Ectodermal cell (in vitro differentiated cells): Measurements from ENCODE around the gene PDHX.
"Not testable (repeated sequence)": the region's sequence is repeated elsewhere in the genome, so short reads cannot be mapped to it uniquely, and the experiment has no call there.

Source experiments
- H3K27ac ChIP-seq: 2 replicates; pipeline ENCODE4 v1.7.0; 2013; ENCODE audit warnings: mild to moderate bottlenecking, low read depth, low read length; ENCODE audit not compliant: insufficient read depth, poor library complexity, severe bottlenecking
- H3K27me3 ChIP-seq: 2 replicates; pipeline ENCODE4 v1.7.0; 2013; ENCODE audit warnings: mild to moderate bottlenecking, low read length; ENCODE audit not compliant: insufficient read depth, control insufficient read depth, poor library complexity, severe bottlenecking
- H3K36me3 ChIP-seq: one replicate; pipeline ENCODE4 v1.7.0; 2013; ENCODE audit warnings: low read length; ENCODE audit not compliant: control insufficient read depth, insufficient read depth
- H3K4me1 ChIP-seq: one replicate; pipeline ENCODE4 v1.7.0; 2013; ENCODE audit warnings: low read length; ENCODE audit not compliant: control insufficient read depth, insufficient read depth
- H3K4me3 ChIP-seq: 2 replicates; pipeline ENCODE4 v1.7.0; 2013; ENCODE audit warnings: low read depth, low read length, control low read depth; ENCODE audit not compliant: insufficient read depth
- H3K9me3 ChIP-seq: 2 replicates; pipeline ENCODE4 v1.7.0; 2013; ENCODE audit warnings: mild to moderate bottlenecking, low read length, moderate library complexity; ENCODE audit not compliant: control insufficient read depth
- WGBS, 2 experiments: methylation state at CpG; one replicate each; pipeline ENCODE4 v1.1.7; 2013; ENCODE audit warnings: missing lambda C conversion rate in 2 of 2; 5-methylcytosine and 5-hydroxymethylcytosine counted together

Gene PDHX

DNA sequence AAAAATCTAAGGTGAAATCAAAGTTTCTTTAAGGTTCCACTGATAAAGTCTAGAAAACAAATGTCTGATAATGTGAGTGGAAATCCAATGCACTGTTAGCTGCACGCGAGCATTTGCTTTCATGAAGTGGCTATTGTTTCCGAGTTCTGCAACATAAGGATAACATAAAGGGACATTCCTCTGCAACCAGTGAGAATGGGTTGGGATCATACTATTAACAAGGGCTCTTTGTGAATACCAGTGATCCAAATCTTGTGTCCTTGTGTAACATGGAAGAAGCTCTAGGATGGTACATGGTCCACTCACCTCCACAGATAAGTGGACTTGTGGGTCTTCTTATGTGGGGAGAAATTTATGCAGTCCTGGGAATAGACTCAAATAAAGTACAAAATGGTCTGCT, 24.8 kb upstream of the PDHX start:
- Histone ChIP-seq H3K9me3 (no peaks in the 10 kb centered on the region), H3K4me3 (no peak overlapping the region), H3K27me3 (no peaks in the 10 kb centered on the region), H3K27ac (no peak overlapping the region), H3K36me3 (peaks cover 2% of the 10 kb centered on the region), H3K4me1 (no peaks in the 10 kb centered on the region)
- 80% methylated on average over 3 of the region's 3 CpGs for WGBS, 2 experiments

DNA sequence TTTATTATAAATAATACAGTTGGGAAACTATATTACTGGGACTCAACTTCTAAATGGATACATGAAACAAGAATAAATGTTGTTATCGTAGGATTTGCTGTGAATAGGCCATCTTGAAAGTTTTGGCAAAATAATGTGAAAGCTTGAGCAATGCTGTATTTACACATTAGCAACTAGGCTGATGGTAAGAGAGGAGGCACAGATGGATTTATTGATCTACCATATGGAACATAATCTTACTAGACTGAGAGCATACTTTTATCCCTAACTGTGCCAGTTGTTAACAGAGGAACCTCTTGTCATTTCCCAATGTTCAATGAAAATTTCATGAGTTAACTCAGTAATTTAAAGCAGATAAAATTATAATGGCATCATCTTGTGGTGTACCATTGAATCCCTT, 23.0 kb upstream of the PDHX start:
- H3K4me3 ChIP-seq = no peak overlapping the region
- no peak overlapping the region for H3K27ac ChIP-seq
- no peaks in the 10 kb centered on the region for H3K27me3 ChIP-seq
- no peaks in the 10 kb centered on the region for H3K4me1 ChIP-seq
- no peaks in the 10 kb centered on the region for H3K9me3 ChIP-seq
- WGBS, 2 experiments = 97 to 100% methylated on average over 1 of the region's 1 CpG
- peaks cover 4% of the 10 kb centered on the region for H3K36me3 ChIP-seq

DNA sequence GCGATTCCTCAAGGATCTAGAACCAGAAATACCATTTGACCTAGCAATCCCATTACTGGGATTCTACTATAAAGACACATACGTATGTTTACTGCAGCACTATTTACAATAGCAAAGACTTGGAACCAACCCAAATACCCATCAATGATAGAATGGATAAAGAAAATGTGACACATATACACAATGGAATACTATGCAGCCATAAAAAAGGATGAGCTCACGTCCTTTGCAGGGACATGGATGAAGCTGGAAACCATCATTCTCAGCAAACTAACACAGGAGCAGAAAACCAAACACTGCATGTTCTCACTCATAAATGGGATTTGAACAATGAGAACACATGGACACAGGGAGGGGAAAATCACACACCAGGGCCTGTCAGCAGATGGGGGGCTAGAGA, 20.2 kb upstream of the PDHX start:
- peaks cover 13% of the 10 kb centered on the region for H3K9me3 ChIP-seq
- not testable (repeated sequence) for H3K4me1 ChIP-seq, H3K27ac ChIP-seq, H3K36me3 ChIP-seq, H3K4me3 ChIP-seq, H3K27me3 ChIP-seq
- WGBS, 2 experiments = 96 to 98% methylated on average over 3 of the region's 3 CpGs

DNA sequence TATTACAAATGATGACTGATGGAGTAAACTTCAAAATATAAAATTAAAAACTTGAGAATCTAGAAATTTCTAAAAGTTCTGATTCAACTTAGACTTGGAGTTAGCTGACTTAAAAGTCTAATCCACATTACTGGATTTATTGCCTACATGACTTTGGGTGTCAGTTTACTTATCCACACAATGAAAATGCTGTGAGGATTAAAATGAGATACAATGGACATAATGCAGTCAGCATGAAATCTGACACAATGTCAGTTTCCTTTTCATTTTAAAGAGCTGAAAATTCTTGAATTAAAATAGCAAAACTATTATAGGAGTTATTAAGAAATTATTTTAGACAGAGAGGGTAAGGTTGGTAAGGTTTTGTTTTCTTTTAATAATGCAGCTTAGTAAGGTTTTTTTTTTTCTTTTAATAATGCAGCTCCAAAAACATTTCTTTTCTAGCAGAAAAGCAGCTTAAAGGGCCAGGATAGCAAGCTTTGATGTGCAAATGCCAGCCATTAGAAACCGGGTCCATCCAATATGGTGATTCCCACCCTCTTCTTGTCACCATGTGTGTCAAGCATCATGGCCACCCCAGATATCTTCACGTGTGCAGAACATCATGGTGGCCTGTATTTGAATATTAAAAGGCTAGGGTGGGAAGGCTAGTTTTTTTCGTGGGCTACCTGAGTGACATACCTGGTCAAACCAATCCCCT, 19.1 kb upstream of the PDHX start:
- peaks cover 13% of the 10 kb centered on the region for H3K9me3 ChIP-seq
- H3K4me3 ChIP-seq = no peak overlapping the region
- no peaks in the 10 kb centered on the region for H3K4me1 ChIP-seq
- 94 to 96% methylated on average over 2 to 3 of the region's 3 CpGs for WGBS, 2 experiments
- no peaks in the 10 kb centered on the region for H3K27me3 ChIP-seq
- no peak overlapping the region for H3K27ac ChIP-seq
- H3K36me3 ChIP-seq = peaks cover 4% of the 10 kb centered on the region

DNA sequence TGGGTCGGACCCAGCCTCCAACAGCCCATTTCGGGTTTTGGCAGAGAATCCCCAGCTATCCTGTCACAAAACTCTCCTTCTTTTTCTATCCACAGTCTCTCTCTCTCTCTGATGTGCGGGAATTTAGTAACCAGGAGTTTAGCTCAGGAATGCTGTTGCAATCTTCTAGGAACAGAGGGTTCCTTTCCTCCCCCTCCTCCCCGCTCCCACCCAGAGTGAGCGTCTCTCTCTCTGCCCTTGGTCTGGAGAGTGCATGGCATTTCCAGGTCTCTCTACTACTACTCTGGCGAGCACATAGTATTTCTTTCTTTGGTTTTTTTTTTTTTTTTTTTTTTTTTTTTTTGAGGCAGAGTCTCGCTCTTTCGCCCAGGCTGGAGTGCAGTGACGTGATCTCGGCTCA, 17.9 kb upstream of the PDHX start:
- WGBS, 2 experiments = 92 to 97% methylated on average over 9 to 10 of the region's 10 CpGs
- H3K9me3 ChIP-seq = peaks cover 13% of the 10 kb centered on the region

DNA sequence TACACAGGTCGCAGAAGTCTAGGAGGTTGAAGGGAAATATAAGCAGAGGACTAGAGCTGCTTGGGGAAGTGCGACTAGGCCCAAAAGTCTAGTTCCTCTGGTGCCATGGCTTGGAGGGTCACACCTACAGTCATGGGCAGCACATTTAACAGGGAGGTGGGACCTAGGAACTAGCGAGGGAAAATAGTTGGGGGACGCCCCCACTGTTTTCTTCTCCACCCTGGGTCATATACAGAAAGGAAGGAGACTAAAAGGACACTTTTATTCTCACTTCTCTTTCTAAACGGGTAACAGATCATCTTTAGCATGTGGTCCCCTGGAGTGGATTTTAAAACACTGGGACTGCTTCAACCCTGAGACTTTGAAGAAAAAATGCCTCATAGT, 16.8 kb upstream of the PDHX start:
- Histone ChIP-seq H3K9me3 (peaks cover 13% of the 10 kb centered on the region), H3K4me3 (no peak overlapping the region)
- 94 to 96% methylated on average over 5 of the region's 5 CpGs for WGBS, 2 experiments

More for the DNA sequence above, 17.9 kb upstream of the PDHX start:
- Histone ChIP-seq H3K27me3 (no peaks in the 10 kb centered on the region), H3K36me3 (peaks cover 4% of the 10 kb centered on the region), H3K27ac (no peak overlapping the region), H3K4me3 (no peak overlapping the region), H3K4me1 (no peaks in the 10 kb centered on the region)

DNA sequence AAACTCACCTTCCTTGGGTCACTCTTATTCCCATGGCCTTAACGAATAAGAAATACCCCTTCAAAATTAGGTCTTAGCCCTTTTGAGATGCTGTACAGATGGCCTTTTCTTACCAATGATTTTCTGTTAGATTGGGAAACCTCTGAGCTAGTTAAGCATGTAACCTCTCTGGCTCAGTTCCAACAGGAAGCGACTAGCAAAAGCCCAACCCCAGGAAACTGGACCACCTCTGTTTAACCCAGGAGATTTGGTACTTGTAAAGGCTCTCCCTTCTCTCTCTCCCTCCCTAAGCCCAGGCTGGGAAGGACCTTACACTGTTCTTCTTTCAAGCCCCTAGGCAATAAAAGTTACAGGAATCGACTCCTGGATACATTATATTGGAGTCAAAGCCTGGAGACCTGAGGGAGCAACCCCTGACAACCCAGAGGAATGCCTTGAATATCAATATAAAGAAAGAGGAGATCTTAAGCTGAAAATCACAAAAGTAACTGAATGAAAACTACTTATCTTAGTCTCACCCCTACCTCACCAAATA, 11.9 kb upstream of the PDHX start:
- Histone ChIP-seq H3K36me3 (no peaks in the 10 kb centered on the region), H3K4me1 (no peaks in the 10 kb centered on the region), H3K27me3 (no peaks in the 10 kb centered on the region), H3K27ac (no peak overlapping the region), H3K9me3 (peaks cover 12% of the 10 kb centered on the region), H3K4me3 (no peak overlapping the region)
- 83 to 92% methylated on average over 2 to 3 of the region's 3 CpGs for WGBS, 2 experiments

More for the DNA sequence above, 16.8 kb upstream of the PDHX start:
- H3K4me1 ChIP-seq = no peaks in the 10 kb centered on the region
- no peak overlapping the region for H3K27ac ChIP-seq
- H3K27me3 ChIP-seq = no peaks in the 10 kb centered on the region
- H3K36me3 ChIP-seq = peaks cover 4% of the 10 kb centered on the region

DNA sequence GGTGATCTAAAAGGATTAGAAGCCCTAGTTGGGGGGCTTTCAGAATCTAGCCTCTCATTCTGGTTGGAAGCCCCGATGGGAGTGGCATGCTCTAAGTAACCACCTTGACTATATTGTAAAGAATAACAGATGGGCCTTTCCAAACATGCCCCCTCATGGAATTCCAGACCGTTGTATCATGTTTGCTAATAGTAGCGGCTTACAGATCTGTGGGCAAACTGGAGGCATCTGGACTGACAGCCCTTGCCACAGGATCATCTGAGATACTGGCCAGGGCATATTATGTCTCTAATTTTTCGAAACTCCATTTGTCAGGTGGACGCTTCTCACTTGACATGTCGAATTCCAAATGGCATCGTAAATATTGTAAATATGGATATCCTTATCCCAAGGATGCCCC, 10.8 kb upstream of the PDHX start:
- no peak overlapping the region for H3K4me3 ChIP-seq
- H3K27me3 ChIP-seq = no peaks in the 10 kb centered on the region
- H3K27ac ChIP-seq = no peak overlapping the region
- H3K4me1 ChIP-seq = no peaks in the 10 kb centered on the region
- WGBS, 2 experiments = 96 to 100% methylated on average over 5 to 7 of the region's 7 CpGs
- H3K36me3 ChIP-seq = no peaks in the 10 kb centered on the region
- peaks cover under 1% of the 10 kb centered on the region for H3K9me3 ChIP-seq

DNA sequence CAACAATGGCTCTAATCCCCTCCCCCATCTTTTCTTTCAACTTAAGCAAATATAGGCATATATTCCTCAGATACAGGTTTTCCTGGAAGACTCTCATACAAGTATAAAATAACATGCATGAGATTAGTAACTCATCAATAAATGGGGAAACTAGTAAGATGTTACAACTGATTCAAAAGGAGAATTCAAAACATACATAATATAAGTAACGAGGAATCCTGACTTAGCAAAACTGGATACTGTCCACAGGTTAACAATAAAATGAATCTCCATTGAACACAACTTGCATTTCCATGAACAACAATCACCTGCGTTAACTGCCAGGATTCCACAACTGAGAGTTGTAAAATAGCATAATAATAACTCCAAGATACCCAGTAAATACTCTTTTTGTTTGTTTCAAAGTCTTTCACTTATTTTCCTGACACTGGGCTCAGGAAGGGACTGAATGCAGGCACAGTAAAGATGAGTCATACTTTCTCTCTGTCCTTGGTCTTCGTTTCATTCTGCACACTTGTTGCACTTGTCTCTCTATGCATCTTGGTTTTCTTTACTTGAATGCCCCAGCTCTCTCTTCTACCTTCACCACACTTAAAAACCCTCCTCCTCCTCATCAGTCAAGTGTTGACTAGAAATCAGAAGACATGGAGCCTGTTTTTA, 8.4 kb upstream of the PDHX start:
- Histone ChIP-seq H3K4me1 (no peaks in the 10 kb centered on the region), H3K27me3 (no peaks in the 10 kb centered on the region), H3K4me3 (no peak overlapping the region), H3K36me3 (no peaks in the 10 kb centered on the region), H3K27ac (no peak overlapping the region), H3K9me3 (no peaks in the 10 kb centered on the region)
- 83 to 88% methylated on average over 3 of the region's 3 CpGs for WGBS, 2 experiments

DNA sequence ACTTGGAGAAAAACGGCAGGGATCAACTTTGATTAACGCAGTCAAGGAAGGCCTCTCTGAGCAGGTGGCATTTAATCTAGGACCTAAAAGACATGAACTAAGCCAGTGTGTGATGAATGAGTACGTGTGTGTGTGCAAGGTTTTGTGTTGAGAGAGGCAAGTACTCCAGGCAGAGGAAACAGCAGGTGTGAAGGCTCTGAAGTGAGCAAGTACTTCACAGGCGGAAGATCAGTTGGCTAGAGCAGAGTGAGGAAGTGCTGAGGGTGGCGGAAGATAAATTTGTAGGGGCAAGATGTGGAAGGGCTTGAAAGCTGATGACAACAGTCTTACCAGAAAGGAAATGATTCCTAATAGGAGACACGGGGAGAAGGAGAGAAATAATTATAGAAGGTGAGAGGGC, 7.0 kb upstream of the PDHX start:
- H3K27me3 ChIP-seq = no peaks in the 10 kb centered on the region
- no peak overlapping the region for H3K27ac ChIP-seq
- 76 to 77% methylated on average over 6 of the region's 6 CpGs for WGBS, 2 experiments
- H3K4me3 ChIP-seq = no peak overlapping the region
- no peaks in the 10 kb centered on the region for H3K36me3 ChIP-seq
- H3K4me1 ChIP-seq = no peaks in the 10 kb centered on the region
- H3K9me3 ChIP-seq = no peaks in the 10 kb centered on the region
